Suprapubic skin (tissue), 4 donors: ENCODE data around the gene DAB2. TPM values are rescaled to one million over a fixed set of nuclear protein-coding genes. Genes with fewer than 3 reads are reported as not detected.

Source experiments
- DNase-seq, 2 donors: peaks; one replicate each; pipeline ENCODE4 v3.0.0-alpha.2; 2019; ENCODE audit warnings: low spot score in 2 of 2
- H3K27ac ChIP-seq: fragments of 200-600 bp; sonication (generic); one replicate; pipeline ENCODE4 v1.5.1; 2019
- H3K27me3 ChIP-seq: fragments of 200-600 bp; sonication (generic); one replicate; pipeline ENCODE4 v1.5.1; 2019
- H3K36me3 ChIP-seq: fragments of 200-600 bp; sonication (generic); one replicate; pipeline ENCODE4 v1.5.1; 2019
- H3K4me1 ChIP-seq: fragments of 200-600 bp; sonication (generic); one replicate; pipeline ENCODE4 v1.5.1; 2019
- H3K4me3 ChIP-seq: fragments of 200-600 bp; sonication (generic); one replicate; pipeline ENCODE4 v1.5.1; 2019; ENCODE audit warnings: mild to moderate bottlenecking
- H3K9me3 ChIP-seq: fragments of 200-600 bp; sonication (generic); one replicate; pipeline ENCODE4 v1.5.1; 2019
- CTCF ChIP-seq, 2 donors: fragments of 200-600 bp in 1 of 2; fragments of 450-650 bp in 1 of 2; sonication (generic) in 1 of 2; IDR thresholded peaks; one replicate each; pipeline ENCODE4 v1.5.1; 2016 to 2019; ENCODE audit warnings: antibody characterized with exemption in 2 of 2, mild to moderate bottlenecking in 1 of 2, moderate library complexity in 1 of 2
- EP300 ChIP-seq: sonication (generic); formaldehyde crosslinking; IDR thresholded peaks from one replicate; pipeline ENCODE4 v1.6.1; 2017; ENCODE audit warnings: antibody characterized with exemption
- POLR2A ChIP-seq, 2 donors: fragments of 450-650 bp; IDR thresholded peaks; one replicate each; pipeline ENCODE4 v1.6.1; 2017; ENCODE audit warnings: antibody characterized with exemption in 2 of 2, mild to moderate bottlenecking in 2 of 2, moderate library complexity in 2 of 2
- POLR2AphosphoS5 ChIP-seq, 3 donors: sonication (generic); formaldehyde crosslinking; IDR thresholded peaks; one replicate each; pipeline ENCODE4 v1.6.1; 2017; ENCODE audit warnings: antibody characterized with exemption in 3 of 3
- WGBS: methylation state at CpG from one replicate; pipeline ENCODE4 v1.1.5; 2018; 5-methylcytosine and 5-hydroxymethylcytosine counted together
- total RNA-seq, 4 donors: library from RNA; depleted of rRNA; stranded (reverse); fragments of >200 nt; gene quantifications; one replicate each; pipeline ENCODE4 v1.1.0, GENCODE V29; 2016

The DAB2 gene
- total RNA-seq, 4 donors from 2014 or later = 7.1 to 30.6 (median 11.7) TPM

- Histone ChIP-seq H3K4me3 (no peak overlapping the region), H3K9me3 (no peaks in the 10 kb centered on the region), H3K27me3 (no peaks in the 10 kb centered on the region), H3K27ac (no peak overlapping the region), H3K4me1 (no peaks in the 10 kb centered on the region), H3K36me3 (no peaks in the 10 kb centered on the region)
- WGBS = 83% methylated on average over 12 of the region's 12 CpGs
- no peak for DNase-seq
- TF ChIP-seq POLR2AphosphoS5 (IDR thresholded peaks at IDR 0.05) = no peak
- TF ChIP-seq CTCF (IDR thresholded peaks at IDR 0.05) = no peak
- TF ChIP-seq POLR2A (IDR thresholded peaks at IDR 0.05) = no peak
- TF ChIP-seq EP300 = no peak
Observed at GRCh38 chr5:39432696-39433530, 8.1 kb upstream of the DAB2 start.

DNA sequence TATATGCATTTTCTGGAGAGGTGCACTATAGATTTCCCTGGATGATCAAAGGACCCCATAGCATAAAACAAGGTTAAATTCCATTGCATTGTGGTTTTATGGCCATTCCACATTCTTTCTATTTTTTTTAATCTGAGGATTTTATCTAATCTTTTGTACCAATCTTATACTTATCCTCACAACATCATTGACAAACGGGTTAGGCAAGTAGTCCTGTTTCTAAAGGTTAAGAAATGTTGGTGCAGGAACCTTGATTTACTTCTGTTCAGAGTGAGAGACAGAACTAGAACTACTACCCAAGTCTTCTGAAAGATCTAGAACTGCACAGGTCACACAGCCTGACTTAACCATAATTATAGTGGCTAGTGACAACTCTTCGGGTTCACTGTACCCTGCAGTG is 5.7 kb upstream of the DAB2 start:
- DNase-seq = no peak
- H3K9me3 ChIP-seq = no peaks in the 10 kb centered on the region
- no peak for TF ChIP-seq POLR2A (IDR thresholded peaks at IDR 0.05)
- no peak for TF ChIP-seq EP300
- TF ChIP-seq POLR2AphosphoS5 (IDR thresholded peaks at IDR 0.05) = no peak
- no peak for TF ChIP-seq CTCF (IDR thresholded peaks at IDR 0.05)
- 63% methylated on average over 2 of the region's 2 CpGs for WGBS
- no peak overlapping the region for H3K27ac ChIP-seq
- H3K4me3 ChIP-seq = no peak overlapping the region
- H3K36me3 ChIP-seq = no peaks in the 10 kb centered on the region
- H3K4me1 ChIP-seq = peaks cover 19% of the 10 kb centered on the region
- no peaks in the 10 kb centered on the region for H3K27me3 ChIP-seq

GRCh38 chr5:39428640-39429039 is 3.9 kb upstream of the DAB2 start:
- WGBS = 85% methylated on average over 4 of the region's 4 CpGs
- H3K36me3 ChIP-seq = no peaks in the 10 kb centered on the region
- DNase-seq = no peak
- H3K4me3 ChIP-seq = no peak overlapping the region
- no peaks in the 10 kb centered on the region for H3K9me3 ChIP-seq
- H3K4me1 ChIP-seq = peaks cover 27% of the 10 kb centered on the region
- no peaks in the 10 kb centered on the region for H3K27me3 ChIP-seq
- H3K27ac ChIP-seq = no peak overlapping the region
- TF ChIP-seq CTCF (IDR thresholded peaks at IDR 0.05) = no peak
- no peak for TF ChIP-seq POLR2AphosphoS5 (IDR thresholded peaks at IDR 0.05)

GRCh38 chr5:39427633-39428032 is 2.9 kb upstream of the DAB2 start:
- Histone ChIP-seq H3K4me1 (peaks cover 29% of the 10 kb centered on the region), H3K36me3 (no peaks in the 10 kb centered on the region), H3K4me3 (no peak overlapping the region), H3K9me3 (no peaks in the 10 kb centered on the region), H3K27me3 (no peaks in the 10 kb centered on the region), H3K27ac (no peak overlapping the region)
- no peak for DNase-seq
- TF ChIP-seq POLR2AphosphoS5 (IDR thresholded peaks at IDR 0.05) (no peak), EP300 (no peak), CTCF (IDR thresholded peaks at IDR 0.05) (no peak), POLR2A (IDR thresholded peaks at IDR 0.05) (no peak)

DNA sequence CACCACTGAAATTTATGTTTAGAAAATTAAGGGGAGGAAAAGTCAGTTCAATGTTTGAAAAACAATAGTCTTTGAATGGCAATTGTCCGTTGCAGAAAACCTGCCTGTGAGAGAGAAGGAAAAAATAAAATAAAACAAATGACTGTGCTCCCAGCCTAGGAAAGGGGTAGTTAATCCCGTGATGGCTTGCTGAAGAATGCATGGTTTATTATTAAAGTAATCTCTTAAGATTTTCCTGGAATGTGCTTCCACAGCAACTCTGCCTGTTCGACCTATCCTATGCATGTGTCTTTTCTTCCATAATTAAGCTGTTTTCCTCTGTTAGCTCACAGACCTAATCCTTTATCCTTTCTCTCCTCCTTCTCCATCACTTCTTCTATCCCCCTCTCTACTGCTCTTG is 2.4 kb upstream of the DAB2 start:
- WGBS = 21% methylated on average over 3 of the region's 3 CpGs
- peaks cover 29% of the 10 kb centered on the region for H3K4me1 ChIP-seq
- H3K4me3 ChIP-seq = no peak overlapping the region
- H3K27ac ChIP-seq = no peak overlapping the region
- H3K9me3 ChIP-seq = no peaks in the 10 kb centered on the region
- H3K27me3 ChIP-seq = no peaks in the 10 kb centered on the region
- H3K36me3 ChIP-seq = no peaks in the 10 kb centered on the region
- TF ChIP-seq POLR2A (IDR thresholded peaks at IDR 0.05) (no peak), CTCF (IDR thresholded peaks at IDR 0.05) (no peak), EP300 (no peak), POLR2AphosphoS5 (IDR thresholded peaks at IDR 0.05) (no peak)
- no peak for DNase-seq
